ENCODE data around the gene RPRM.

DNA sequence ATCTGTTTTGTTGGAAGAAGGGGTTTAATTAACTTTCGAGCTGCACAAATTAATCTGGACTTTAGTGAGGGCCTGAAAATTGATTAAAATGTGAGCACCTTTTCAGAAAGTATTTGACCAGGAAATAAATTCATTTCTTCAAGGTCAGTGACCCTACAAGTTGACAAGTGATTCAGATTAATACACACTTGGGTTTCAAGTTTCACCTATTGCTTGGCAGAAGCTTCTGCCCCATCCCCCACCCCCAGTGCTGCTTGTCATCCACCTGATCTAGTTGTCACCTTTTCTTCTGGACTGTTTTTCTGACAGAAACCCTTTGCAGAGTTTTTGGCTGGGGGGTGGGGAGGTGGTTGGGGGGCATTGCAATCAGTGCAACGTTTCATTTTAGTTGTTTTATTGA is 46.2 kb downstream of the RPRM start:
- TF ChIP-seq CTCF (IDR thresholded peaks at IDR 0.05; ENCODE audit: insufficient read depth, low read length, poor library complexity, severe bottlenecking) = no peak
- TF ChIP-seq EZH2phosphoT487 (conservative IDR thresholded peaks at IDR 0.05; ENCODE audit: low read length) = no peak
